Amniotic stem cell (primary cell): ENCODE results near the gene MDFI.

ENCODE experiments used
- DNase-seq: peaks from one replicate; lab custom pipeline; 2025; lab: John Stamatoyannopoulos, UW

Gene MDFI

GRCh38 chr6:41634657-41635056 is 3.6 kb upstream of the MDFI start:
- no peak for DNase-seq

- DNase-seq = no peak
Observed at GRCh38 chr6:41635365-41635764, 2.9 kb upstream of the MDFI start.

GRCh38 chr6:41636833-41637193 is 1.5 kb upstream of the MDFI start:
- DNase-seq = no peak

GRCh38 chr6:41637194-41638001 is 870 bp upstream of the MDFI start:
- DNase-seq = no peak

GRCh38 chr6:41638935-41639808 is 904 bp downstream of the MDFI start:
- no peak for DNase-seq

- DNase-seq = no peak
Observed at GRCh38 chr6:41639809-41640371, 1.6 kb downstream of the MDFI start.

- DNase-seq = no peak
Observed at GRCh38 chr6:41640426-41640825, 2.2 kb downstream of the MDFI start.

GRCh38 chr6:41641352-41641925 is 3.2 kb downstream of the MDFI start:
- DNase-seq = no peak

GRCh38 chr6:41642090-41642959 is 4.1 kb downstream of the MDFI start:
- no peak for DNase-seq

- DNase-seq = no peak
Observed at GRCh38 chr6:41642960-41643898, 5.0 kb downstream of the MDFI start.

- no peak for DNase-seq
Observed at GRCh38 chr6:41643899-41644269, 5.6 kb downstream of the MDFI start.

- DNase-seq = no peak
Observed at GRCh38 chr6:41644297-41644879, 6.1 kb downstream of the MDFI start.

GRCh38 chr6:41645007-41645618 is 6.8 kb downstream of the MDFI start:
- no peak for DNase-seq

- no peak for DNase-seq
Observed at GRCh38 chr6:41646026-41646795, 7.9 kb downstream of the MDFI start.

- no peak for DNase-seq
Observed at GRCh38 chr6:41647061-41647511, 8.8 kb downstream of the MDFI start.

- DNase-seq = no peak
Observed at GRCh38 chr6:41648070-41648585, 9.9 kb downstream of the MDFI start.

GRCh38 chr6:41648921-41649320 is 10.7 kb downstream of the MDFI start:
- no peak for DNase-seq

- no peak for DNase-seq
Observed at GRCh38 chr6:41649596-41649995, 11.3 kb downstream of the MDFI start.

GRCh38 chr6:41650120-41650519 is 11.9 kb downstream of the MDFI start:
- DNase-seq = no peak
